ENCODE measurements around the gene COMMD3. TPM values are rescaled to one million over a fixed set of nuclear protein-coding genes. Genes with fewer than 3 reads are reported as not detected.

The COMMD3 gene
- total and polyA plus RNA-seq, 9 of the 15 experiments (the other 6 are each of a cell fraction or from before 2014, with no cell fraction given) = 50.7 to 217 (median 80.1) TPM

DNA sequence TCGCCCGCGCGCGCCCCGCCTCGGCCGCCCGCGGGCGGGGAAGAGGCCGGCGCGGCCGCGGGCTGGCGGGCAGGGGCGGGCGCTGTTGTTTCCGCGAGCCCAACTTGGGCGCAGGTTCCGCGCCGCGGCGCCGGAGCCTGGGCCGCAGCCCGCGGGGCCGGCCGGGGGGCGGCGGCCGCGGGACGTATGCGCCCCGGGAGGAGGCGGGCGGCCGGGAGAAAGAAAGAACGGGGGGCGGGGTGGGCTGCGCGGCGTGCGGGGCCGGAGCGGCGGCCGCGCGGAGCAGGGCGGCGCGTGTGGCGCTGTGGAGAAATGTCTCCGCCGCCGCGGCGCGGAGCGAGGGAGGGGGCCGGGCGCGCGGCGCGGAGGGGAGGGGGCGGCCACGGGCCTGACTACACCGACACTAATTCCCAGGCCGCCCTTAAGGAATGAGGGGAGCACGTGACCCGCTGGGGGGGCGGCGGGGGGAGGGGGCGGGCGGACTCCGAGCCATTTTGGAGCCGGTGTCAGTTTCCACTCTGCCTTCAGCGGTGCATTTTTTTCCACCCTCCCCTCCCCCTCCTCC, 4.5 kb downstream of the COMMD3 start, which contains the start of gene BMI1 (continued):
- TF ChIP-seq, protein P1, sequence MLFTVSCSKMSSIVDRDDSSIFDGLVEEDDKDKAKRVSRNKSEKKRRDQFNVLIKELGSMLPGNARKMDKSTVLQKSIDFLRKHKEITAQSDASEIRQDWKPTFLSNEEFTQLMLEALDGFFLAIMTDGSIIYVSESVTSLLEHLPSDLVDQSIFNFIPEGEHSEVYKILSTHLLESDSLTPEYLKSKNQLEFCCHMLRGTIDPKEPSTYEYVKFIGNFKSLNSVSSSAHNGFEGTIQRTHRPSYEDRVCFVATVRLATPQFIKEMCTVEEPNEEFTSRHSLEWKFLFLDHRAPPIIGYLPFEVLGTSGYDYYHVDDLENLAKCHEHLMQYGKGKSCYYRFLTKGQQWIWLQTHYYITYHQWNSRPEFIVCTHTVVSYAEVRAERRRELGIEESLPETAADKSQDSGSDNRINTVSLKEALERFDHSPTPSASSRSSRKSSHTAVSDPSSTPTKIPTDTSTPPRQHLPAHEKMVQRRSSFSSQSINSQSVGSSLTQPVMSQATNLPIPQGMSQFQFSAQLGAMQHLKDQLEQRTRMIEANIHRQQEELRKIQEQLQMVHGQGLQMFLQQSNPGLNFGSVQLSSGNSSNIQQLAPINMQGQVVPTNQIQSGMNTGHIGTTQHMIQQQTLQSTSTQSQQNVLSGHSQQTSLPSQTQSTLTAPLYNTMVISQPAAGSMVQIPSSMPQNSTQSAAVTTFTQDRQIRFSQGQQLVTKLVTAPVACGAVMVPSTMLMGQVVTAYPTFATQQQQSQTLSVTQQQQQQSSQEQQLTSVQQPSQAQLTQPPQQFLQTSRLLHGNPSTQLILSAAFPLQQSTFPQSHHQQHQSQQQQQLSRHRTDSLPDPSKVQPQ (CRISPR knock-in tag; IDR thresholded peaks at IDR 0.05; ENCODE audit: borderline replicate concordance) = no peak
- TF ChIP-seq, protein P2, sequence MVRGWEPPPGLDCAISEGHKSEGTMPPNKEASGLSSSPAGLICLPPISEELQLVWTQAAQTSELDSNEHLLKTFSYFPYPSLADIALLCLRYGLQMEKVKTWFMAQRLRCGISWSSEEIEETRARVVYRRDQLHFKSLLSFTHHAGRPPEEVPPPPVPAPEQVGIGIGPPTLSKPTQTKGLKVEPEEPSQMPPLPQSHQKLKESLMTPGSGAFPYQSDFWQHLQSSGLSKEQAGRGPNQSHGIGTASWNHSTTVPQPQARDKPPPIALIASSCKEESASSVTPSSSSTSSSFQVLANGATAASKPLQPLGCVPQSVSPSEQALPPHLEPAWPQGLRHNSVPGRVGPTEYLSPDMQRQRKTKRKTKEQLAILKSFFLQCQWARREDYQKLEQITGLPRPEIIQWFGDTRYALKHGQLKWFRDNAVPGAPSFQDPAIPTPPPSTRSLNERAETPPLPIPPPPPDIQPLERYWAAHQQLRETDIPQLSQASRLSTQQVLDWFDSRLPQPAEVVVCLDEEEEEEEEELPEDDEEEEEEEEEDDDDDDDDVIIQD (CRISPR knock-in tag; IDR thresholded peaks at IDR 0.05) = no peak
- TF ChIP-seq, protein P3, sequence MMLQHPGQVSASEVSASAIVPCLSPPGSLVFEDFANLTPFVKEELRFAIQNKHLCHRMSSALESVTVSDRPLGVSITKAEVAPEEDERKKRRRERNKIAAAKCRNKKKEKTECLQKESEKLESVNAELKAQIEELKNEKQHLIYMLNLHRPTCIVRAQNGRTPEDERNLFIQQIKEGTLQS (IDR thresholded peaks at IDR 0.05) = no peak
- TF ChIP-seq, protein P3 (CRISPR knock-in tag; conservative IDR thresholded peaks at IDR 0.05) = no peak
- TF ChIP-seq RAD51 (IDR thresholded peaks at IDR 0.05; ENCODE audit: borderline replicate concordance, low read depth) = no peak
- TF ChIP-seq, protein P4, sequence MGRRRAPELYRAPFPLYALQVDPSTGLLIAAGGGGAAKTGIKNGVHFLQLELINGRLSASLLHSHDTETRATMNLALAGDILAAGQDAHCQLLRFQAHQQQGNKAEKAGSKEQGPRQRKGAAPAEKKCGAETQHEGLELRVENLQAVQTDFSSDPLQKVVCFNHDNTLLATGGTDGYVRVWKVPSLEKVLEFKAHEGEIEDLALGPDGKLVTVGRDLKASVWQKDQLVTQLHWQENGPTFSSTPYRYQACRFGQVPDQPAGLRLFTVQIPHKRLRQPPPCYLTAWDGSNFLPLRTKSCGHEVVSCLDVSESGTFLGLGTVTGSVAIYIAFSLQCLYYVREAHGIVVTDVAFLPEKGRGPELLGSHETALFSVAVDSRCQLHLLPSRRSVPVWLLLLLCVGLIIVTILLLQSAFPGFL (CRISPR knock-in tag; IDR thresholded peaks at IDR 0.05) = no peak
- TF ChIP-seq NFYB (IDR thresholded peaks at IDR 0.05; ENCODE audit: extremely low read depth, insufficient read length) = no peak
- TF ChIP-seq TRIM24 (IDR thresholded peaks at IDR 0.05) = no peak
- TF ChIP-seq NR3C1 (CRISPR knock-in tag; IDR thresholded peaks at IDR 0.05) = no peak
- no peak for TF ChIP-seq FIP1L1 (IDR thresholded peaks at IDR 0.05; ENCODE audit: low read depth, low read length, poor library complexity, severe bottlenecking)
- TF ChIP-seq, protein P5, sequence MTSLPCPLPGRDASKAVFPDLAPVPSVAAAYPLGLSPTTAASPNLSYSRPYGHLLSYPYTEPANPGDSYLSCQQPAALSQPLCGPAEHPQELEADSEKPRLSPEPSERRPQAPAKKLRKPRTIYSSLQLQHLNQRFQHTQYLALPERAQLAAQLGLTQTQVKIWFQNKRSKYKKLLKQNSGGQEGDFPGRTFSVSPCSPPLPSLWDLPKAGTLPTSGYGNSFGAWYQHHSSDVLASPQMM (CRISPR knock-in tag; IDR thresholded peaks at IDR 0.05) = no peak
- no peak for TF ChIP-seq MECOM (CRISPR knock-in tag; IDR thresholded peaks at IDR 0.05)
- no peak for TF ChIP-seq ZNF354B (CRISPR knock-in tag; IDR thresholded peaks at IDR 0.05)
- no peak for TF ChIP-seq MXI1 (IDR thresholded peaks at IDR 0.05; ENCODE audit: low read depth, low read length)
- TF ChIP-seq, protein P6, sequence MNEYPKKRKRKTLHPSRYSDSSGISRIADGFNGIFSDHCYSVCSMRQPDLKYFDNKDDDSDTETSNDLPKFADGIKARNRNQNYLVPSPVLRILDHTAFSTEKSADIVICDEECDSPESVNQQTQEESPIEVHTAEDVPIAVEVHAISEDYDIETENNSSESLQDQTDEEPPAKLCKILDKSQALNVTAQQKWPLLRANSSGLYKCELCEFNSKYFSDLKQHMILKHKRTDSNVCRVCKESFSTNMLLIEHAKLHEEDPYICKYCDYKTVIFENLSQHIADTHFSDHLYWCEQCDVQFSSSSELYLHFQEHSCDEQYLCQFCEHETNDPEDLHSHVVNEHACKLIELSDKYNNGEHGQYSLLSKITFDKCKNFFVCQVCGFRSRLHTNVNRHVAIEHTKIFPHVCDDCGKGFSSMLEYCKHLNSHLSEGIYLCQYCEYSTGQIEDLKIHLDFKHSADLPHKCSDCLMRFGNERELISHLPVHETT (CRISPR knock-in tag; conservative IDR thresholded peaks at IDR 0.05 in 1 of 2, IDR thresholded peaks at IDR 0.05 in 1 of 2) = peak in 1 of 2 experiments; percentile 96; a peak in 2 of 4 replicates
- TF ChIP-seq SREBF1 (IDR thresholded peaks at IDR 0.05; ENCODE audit: borderline replicate concordance, low read depth, low read length) = no peak
- TF ChIP-seq OTX1 (CRISPR knock-in tag; IDR thresholded peaks at IDR 0.05) = no peak
- TF ChIP-seq CCNT2 (IDR thresholded peaks at IDR 0.05; ENCODE audit: borderline replicate concordance, extremely low read depth, insufficient read length, low read depth, low read length) = peak; percentile 68
- no peak for TF ChIP-seq NFE2L1 (tag; IDR thresholded peaks at IDR 0.05; ENCODE audit: borderline replicate concordance, low read depth)
- TF ChIP-seq ESRRA (IDR thresholded peaks at IDR 0.05; ENCODE audit: borderline replicate concordance, low read depth) = no peak

All from K562 (cell line).